Calu3 (cell line): Measurements from ENCODE around the gene CAT. TPM values are rescaled to one million over a fixed set of nuclear protein-coding genes. Genes with fewer than 3 reads are reported as not detected.

ENCODE experiments used
- Bru-seq: library from RNA; stranded (reverse); fragments of 400-500 nt; gene quantifications from one replicate; lab custom pipeline; 2021; lab: Mats Ljungman, UMichigan
- BruChase-seq, 2 experiments: library from RNA; stranded (reverse); fragments of 400-500 nt; gene quantifications; one replicate each; lab custom pipeline; 2021; lab: Mats Ljungman, UMichigan
- BruUV-seq: library from RNA; stranded (reverse); fragments of 400-500 nt; replicated peaks from 2 replicates; lab custom pipeline; 2021; lab: Mats Ljungman, UMichigan
- CTCF ChIA-PET: fragments of 300-600 bp; sonication (Branson Sonifier 250); formaldehyde crosslinking; loops from one replicate; lab custom pipeline; 2022; ENCODE audit warnings: antibody characterized with exemption; lab: Charles Lee
- DNase-seq: peaks from one replicate; pipeline ENCODE4 v3.0.0; 2022
- H3K27ac Mint-ChIP-seq: one replicate; pipeline ENCODE4 v1.8.0; 2022; ENCODE audit warnings: mixed read lengths; ENCODE audit not compliant: unreplicated experiment
- H3K27me3 Mint-ChIP-seq: one replicate; pipeline ENCODE4 v1.8.0; 2022; ENCODE audit warnings: mixed read lengths; ENCODE audit not compliant: unreplicated experiment
- H3K36me3 Mint-ChIP-seq: one replicate; pipeline ENCODE4 v1.8.0; 2022; ENCODE audit warnings: mild to moderate bottlenecking, moderate library complexity, mixed read lengths; ENCODE audit not compliant: insufficient read depth, unreplicated experiment
- H3K4me1 Mint-ChIP-seq: one replicate; pipeline ENCODE4 v1.8.0; 2022; ENCODE audit warnings: mild to moderate bottlenecking, low read depth, mixed read lengths; ENCODE audit not compliant: unreplicated experiment
- H3K4me3 Mint-ChIP-seq: one replicate; pipeline ENCODE4 v1.8.0; 2022; ENCODE audit warnings: mild to moderate bottlenecking, low read depth, moderate library complexity, mixed read lengths; ENCODE audit not compliant: unreplicated experiment
- H3K9me3 Mint-ChIP-seq: one replicate; pipeline ENCODE4 v1.8.0; 2022; ENCODE audit warnings: low read depth, mixed read lengths; ENCODE audit not compliant: unreplicated experiment
- CTCF ChIP-seq: fragments of 200-600 bp; IDR thresholded peaks from one replicate; pipeline ENCODE4 v1.8.0; 2022; ENCODE audit warnings: antibody characterized with exemption; ENCODE audit not compliant: unreplicated experiment
- intact Hi-C: fragments of 100-400 bp; cut with micrococcal nuclease; formaldehyde crosslinking; loops from one replicate; pipeline ENCODE4 v1.10.0; 2022; ENCODE audit not compliant: unreplicated experiment
- long read RNA-seq: library from polyadenylated mRNA; stranded (forward); transcript quantifications from one replicate; pipeline ENCODE4 v2.0.0, GENCODE V29; 2022
- total RNA-seq: library from RNA; stranded (reverse); gene quantifications from 2 replicates; pipeline ENCODE4 v1.2.3, GENCODE V29; 2022

The CAT gene
- total RNA-seq (50.8 and 54.5 TPM in 2 replicates), Bru-seq, nascent RNA (percentile 70 among the genes with signal in this experiment), BruChase-seq, experiment 1, labeled RNA remaining after a 6-hour chase (percentile 77 among the genes with signal in this experiment), BruChase-seq, experiment 2, labeled RNA remaining after a 2-hour chase (percentile 62 among the genes with signal in this experiment)
- long read RNA-seq, transcript CAT-201 (13 exons, 2,302 nt), result major isoform, 119 of 130 reads
- long read RNA-seq, partial matches to known transcripts, result 7 of 130 reads
- long read RNA-seq, other reads (novel, unspliced or antisense), result 4 of 130 reads

GRCh38 chr11:34438529-34439507 is at the start of gene CAT:
TSS of gene CAT (plus strand) at chr11:34438934. CDS start at chr11:34439014, 80 bp downstream.
- DNase-seq, result peak; percentile 98
- CTCF ChIA-PET, result interaction anchor here (1.5 kb wide), 1 partner anchor 8 kb away, joined by 4 read pairs; no protein-coding TSS in a partner anchor
- peaks cover 17% of the 10 kb centered on the region for H3K4me1 Mint-ChIP-seq
- H3K4me3 Mint-ChIP-seq, result peak within 1 kb of the TSS; percentile 98
- intact Hi-C loops, result no loop called here
- no TSS peak for BruUV-seq
- peak within 1 kb of the TSS; percentile 96 for H3K27ac Mint-ChIP-seq
- H3K36me3 Mint-ChIP-seq, result peaks cover 16% of the 10 kb centered on the region
- no peaks in the 10 kb centered on the region for H3K9me3 Mint-ChIP-seq
- no peaks in the 10 kb centered on the region for H3K27me3 Mint-ChIP-seq
- no peak for TF ChIP-seq CTCF

- TF ChIP-seq CTCF, result no peak
- Mint-ChIP-seq H3K4me3 (no peak overlapping the region), H3K36me3 (no peaks in the 10 kb centered on the region), H3K27me3 (no peaks in the 10 kb centered on the region), H3K27ac (no peak overlapping the region), H3K9me3 (peaks cover 13% of the 10 kb centered on the region), H3K4me1 (peaks cover 14% of the 10 kb centered on the region)
- no TSS peak for BruUV-seq
- no peak for DNase-seq
- intact Hi-C loops, result no loop called here
- CTCF ChIA-PET, result interaction anchor here (0.6 kb wide), 1 partner anchor 16 kb away, joined by 7 read pairs; no protein-coding TSS in a partner anchor
These were observed 43.9 kb upstream of the CAT start for GRCh38 chr11:34394771-34395300.

GRCh38 chr11:34395916-34396550 is 42.7 kb upstream of the CAT start:
- no peak for TF ChIP-seq CTCF
- Mint-ChIP-seq H3K9me3 (peaks cover 13% of the 10 kb centered on the region), H3K4me3 (no peak overlapping the region), H3K36me3 (no peaks in the 10 kb centered on the region), H3K27ac (no peak overlapping the region), H3K4me1 (peaks cover 14% of the 10 kb centered on the region), H3K27me3 (no peaks in the 10 kb centered on the region)
- intact Hi-C loops, result no loop called here
- BruUV-seq, result no TSS peak
- CTCF ChIA-PET, result interaction anchor here (0.6 kb wide), 1 partner anchor 19 kb away, joined by 9 read pairs; no protein-coding TSS in a partner anchor
- no peak for DNase-seq

GRCh38 chr11:34397120-34397519 is 41.6 kb upstream of the CAT start:
- BruUV-seq, result no TSS peak
- intact Hi-C loops, result no loop called here
- DNase-seq, result no peak
- Mint-ChIP-seq H3K27ac (no peak overlapping the region), H3K27me3 (no peaks in the 10 kb centered on the region), H3K36me3 (no peaks in the 10 kb centered on the region), H3K4me3 (no peak overlapping the region), H3K9me3 (peaks cover 11% of the 10 kb centered on the region), H3K4me1 (peaks cover 14% of the 10 kb centered on the region)
- no peak for TF ChIP-seq CTCF
- CTCF ChIA-PET, result no interaction called here
